Lung microvascular endothelial cell (primary cell): ENCODE measurements around the gene ABHD16B. TPM values are rescaled to one million over a fixed set of nuclear protein-coding genes. Genes with fewer than 3 reads are reported as not detected.
A peak's percentile ranks its signal among the peaks of the same experiment; 100 is the strongest.

Experiments used
- DNase-seq, 2 donors: peaks; one replicate each; pipeline versions ENCODE4 v3.0.0 to v3.0.0-alpha.2; 2010; ENCODE audit warnings: low read depth in 2 of 2
- total RNA-seq: library from RNA; depleted of rRNA; stranded (reverse); fragments of >200 nt; gene quantifications from 2 replicates; pipeline ENCODE4 v1.2.1, GENCODE V29; 2014

ABHD16B gene
- total RNA-seq, 1 donor from 2014 or later, result not detected

DNA sequence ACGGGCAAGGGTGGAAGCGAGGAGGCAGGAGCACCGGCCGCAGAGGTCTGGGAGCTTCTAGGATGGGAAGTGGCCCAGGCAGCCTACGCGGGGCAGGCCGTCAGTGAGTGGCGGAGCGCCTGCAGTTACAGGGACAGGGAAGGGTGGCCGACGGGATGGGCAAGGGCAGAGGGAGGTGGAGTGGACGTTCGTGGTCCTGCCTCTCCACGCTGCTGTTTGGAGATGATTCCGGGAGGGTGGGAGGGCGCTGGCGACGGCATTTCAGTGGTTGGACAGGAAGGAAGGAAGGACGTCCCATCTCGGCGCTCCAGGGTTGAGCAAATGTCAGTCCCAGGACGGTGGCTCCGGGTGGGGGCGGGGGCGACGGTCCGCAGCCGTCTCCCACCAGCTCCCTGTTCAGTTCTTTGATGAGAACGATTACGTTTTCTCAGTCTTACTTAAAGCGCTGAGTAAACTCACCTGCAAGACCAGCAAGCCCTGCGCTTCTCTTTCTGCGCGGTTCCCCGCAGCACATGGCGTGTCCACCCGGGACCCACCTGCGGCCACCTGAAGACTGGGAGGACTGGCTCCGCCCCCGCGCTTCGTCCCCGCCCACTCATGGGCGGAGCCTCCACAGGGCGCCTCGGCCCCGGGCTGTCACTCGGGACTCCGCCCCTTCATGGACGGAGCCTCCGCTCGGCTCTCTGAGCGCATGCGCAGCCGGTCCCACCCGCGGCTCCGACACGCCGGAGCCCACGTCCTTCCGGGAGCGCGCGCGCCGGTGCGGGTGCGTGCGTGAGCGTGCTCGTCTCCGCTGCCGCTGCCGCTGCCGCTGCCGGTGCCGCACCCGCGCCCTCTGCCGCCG lies 33.3 kb downstream of the ABHD16B start, which contains the start of gene DNAJC5:
DNAJC5 (plus strand) TSS at position 769 of the 844 bp plus-strand sequence. CDS start 33,220 bp downstream, outside the sequence.
- peak; percentile 94 to 96 for DNase-seq

DNA sequence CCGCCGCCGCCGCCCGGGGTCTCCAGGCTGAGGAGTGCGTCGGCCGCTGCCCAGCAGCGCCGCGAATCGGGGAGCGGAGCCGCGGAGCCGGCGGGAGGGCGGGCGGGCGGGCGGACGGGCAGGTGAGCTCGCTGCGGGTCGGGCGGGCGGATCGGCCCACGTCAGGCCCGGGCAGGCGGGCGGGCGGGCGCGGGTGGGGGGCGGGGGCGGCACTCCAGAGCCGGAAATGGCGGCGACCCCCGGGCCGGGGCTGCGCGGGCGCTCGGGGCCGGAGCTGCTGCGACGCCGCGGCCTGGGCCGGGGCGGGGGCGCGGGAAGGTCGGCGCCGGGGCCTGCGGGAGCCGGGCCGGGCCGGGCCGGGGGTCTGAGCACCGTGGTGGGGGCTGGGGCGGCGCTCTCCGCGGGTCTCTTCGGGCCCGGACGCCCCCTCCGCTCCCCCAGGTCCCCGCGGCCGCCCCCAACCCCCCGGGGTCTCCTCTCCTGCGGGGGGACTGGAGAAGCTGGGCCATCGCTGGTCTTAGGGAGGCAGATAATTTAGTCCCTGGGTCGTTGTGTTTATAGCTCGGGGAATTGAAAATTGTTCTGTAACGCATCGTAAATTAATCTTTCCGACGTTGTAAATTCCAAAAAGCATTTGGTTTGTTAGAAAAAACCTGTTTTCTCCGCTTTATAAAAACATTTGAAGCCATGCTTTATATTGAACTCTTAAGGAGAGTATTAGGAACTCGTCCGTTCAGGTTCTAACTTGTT lies 34.1 kb downstream of the ABHD16B start:
- DNase-seq, result no peak

DNA sequence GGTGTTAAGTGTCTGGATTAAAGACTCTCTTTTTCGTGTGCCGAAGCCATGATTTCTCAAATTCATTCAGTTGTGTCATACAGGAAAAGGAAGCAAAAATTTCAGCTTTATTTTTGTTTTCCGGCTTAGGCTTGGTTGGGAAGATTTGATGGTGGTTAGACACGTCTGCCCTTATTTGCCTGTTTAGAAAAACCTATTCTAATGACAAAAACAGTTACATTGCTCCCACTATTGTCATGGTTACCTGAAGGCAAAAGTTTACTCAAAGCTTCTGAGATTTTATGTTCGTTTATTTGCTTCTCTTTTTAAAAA lies 34.6 kb downstream of the ABHD16B start:
- DNase-seq, result peak; percentile 44 to 54

DNA sequence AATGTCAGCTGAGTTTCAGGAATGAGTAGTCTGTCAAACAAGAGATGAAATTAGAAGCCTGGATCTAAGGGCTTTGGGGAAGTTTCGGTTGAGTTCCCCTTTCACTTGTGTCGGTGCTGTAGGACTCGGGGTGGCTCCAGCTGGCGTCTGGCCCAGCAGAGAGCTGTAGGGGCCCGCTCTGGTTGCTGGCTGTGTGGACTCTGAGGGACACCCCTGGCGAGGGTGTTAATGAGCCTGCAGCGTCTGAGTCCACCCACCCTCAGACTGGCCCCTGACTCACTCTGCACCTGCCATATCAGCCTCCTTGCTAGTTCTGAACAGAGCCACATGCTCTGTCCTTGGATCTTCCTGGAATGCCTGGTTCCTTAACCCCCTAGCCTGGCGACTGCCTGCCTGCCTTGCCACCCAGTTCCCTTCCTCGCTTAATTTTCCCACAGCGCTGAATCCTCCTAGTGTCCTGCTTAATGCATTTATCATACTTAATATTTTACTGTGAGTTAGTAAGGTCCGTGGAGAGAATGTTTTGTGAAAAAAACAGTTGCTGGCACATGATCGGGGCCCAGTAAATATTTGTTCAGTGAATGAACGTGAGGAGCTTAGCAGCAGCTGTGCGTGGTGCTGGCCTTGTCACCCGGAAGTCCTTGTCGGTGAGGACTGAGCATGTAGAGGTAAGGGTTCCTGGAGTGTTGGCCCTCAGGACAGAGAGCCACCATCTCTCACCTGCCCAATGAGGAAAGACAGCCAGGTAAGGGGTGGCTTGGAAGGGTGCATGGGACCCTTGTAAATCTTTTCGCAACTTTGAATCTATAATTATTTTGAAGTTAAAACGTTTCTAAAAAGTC lies 35.2 kb downstream of the ABHD16B start:
- peak; percentile 39 for DNase-seq

- no peak for DNase-seq
Observed at GRCh38 chr20:63897978-63898561, 36.8 kb downstream of the ABHD16B start.

DNA sequence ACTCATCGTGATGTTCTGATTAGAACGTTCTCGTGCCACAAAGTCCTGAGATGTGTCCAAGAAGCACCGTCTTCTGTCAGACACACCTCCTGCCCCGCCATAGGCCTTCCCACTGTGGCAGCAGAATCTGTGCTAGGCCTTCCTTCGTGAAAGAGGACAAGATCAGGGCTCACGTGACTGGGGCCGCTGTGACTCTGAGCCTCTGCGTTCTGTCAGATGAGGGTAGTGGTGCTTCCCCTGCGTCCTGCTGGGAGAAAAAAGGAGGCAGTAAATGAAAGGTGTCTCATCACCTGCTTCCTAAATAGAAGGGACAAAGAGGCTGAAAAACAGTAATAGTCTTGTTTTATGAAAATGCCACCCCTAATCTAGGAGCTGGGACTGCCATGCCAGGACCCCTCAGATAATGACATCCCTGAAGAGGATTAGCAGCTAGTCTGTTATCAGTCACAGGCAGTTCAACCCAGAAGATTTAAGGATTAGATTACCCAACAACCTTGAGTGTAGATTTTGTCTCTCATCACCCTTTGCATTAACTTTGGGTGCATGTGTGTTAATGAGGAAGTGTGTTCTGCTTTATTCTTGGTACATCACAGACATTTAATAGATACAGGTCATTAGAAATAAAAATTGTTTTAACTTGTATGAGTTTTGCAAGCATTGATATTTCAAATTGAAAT lies 37.7 kb downstream of the ABHD16B start:
- DNase-seq, result no peak

GRCh38 chr20:63900413-63900812 lies 39.1 kb downstream of the ABHD16B start:
- DNase-seq, result no peak

- no peak for DNase-seq
Observed at GRCh38 chr20:63903796-63904561, 42.7 kb downstream of the ABHD16B start.

GRCh38 chr20:63908008-63908682 lies 46.8 kb downstream of the ABHD16B start:
- DNase-seq, result peak in 1 of 2 donors; percentile 22

GRCh38 chr20:63911176-63911575 lies 49.9 kb downstream of the ABHD16B start:
- peak in 1 of 2 donors; percentile 35 for DNase-seq

Other genes with a start within 250 kb of the ABHD16B start
- gene GMEB2, start 234.4 kb upstream of the ABHD16B start, total RNA-seq, result 5.4 and 7.3 TPM in 2 replicates
- under 0.01 and 1.1 TPM in 2 replicates for gene STMN3, start 208.1 kb upstream of the ABHD16B start, total RNA-seq
- 4.4 and 4.6 TPM in 2 replicates for gene RTEL1, start 203.2 kb upstream of the ABHD16B start, total RNA-seq
- 3.2 and 12.6 TPM in 2 replicates for gene TNFRSF6B, start 164.8 kb upstream of the ABHD16B start, total RNA-seq
- gene ARFRP1, start 153.5 kb upstream of the ABHD16B start, total RNA-seq, result 22.7 and 31.2 TPM in 2 replicates
- gene ZGPAT, start 153.5 kb upstream of the ABHD16B start, total RNA-seq, result 7.0 and 11.7 TPM in 2 replicates
- gene LIME1, start 124.8 kb upstream of the ABHD16B start, total RNA-seq, result 0.87 and 1.4 TPM in 2 replicates
- gene SLC2A4RG, start 121.7 kb upstream of the ABHD16B start, total RNA-seq, result 6.3 and 6.5 TPM in 2 replicates
- gene ZBTB46, start 30.2 kb upstream of the ABHD16B start, total RNA-seq, result 37.7 and 46.4 TPM in 2 replicates
- 96.3 and 113 TPM in 2 replicates for gene TPD52L2, start 3.8 kb downstream of the ABHD16B start, total RNA-seq
- gene DNAJC5, start 33.6 kb downstream of the ABHD16B start, total RNA-seq, result 58.4 and 68.5 TPM in 2 replicates
- gene UCKL1, start 94.9 kb downstream of the ABHD16B start, total RNA-seq, result 25.5 and 29.6 TPM in 2 replicates
- gene ZNF512B, start 108.4 kb downstream of the ABHD16B start, total RNA-seq, result 6.1 and 7.1 TPM in 2 replicates
- 3.1 and 3.2 TPM in 2 replicates for gene SAMD10, start 118.1 kb downstream of the ABHD16B start, total RNA-seq
- gene PRPF6, start 119.6 kb downstream of the ABHD16B start, total RNA-seq, result 38.8 and 54.8 TPM in 2 replicates
- gene C20orf204, start 174.7 kb downstream of the ABHD16B start, total RNA-seq, result 4.8 and 6.9 TPM in 2 replicates
- 23.8 and 29.6 TPM in 2 replicates for gene SOX18, start 188.1 kb downstream of the ABHD16B start, total RNA-seq
- 25.5 and 30.6 TPM in 2 replicates for gene TCEA2, start 201.7 kb downstream of the ABHD16B start, total RNA-seq
- 12.6 and 18.7 TPM in 2 replicates for gene RGS19, start 218.0 kb downstream of the ABHD16B start, total RNA-seq
- gene OPRL1, start 218.6 kb downstream of the ABHD16B start, total RNA-seq, result 1.7 and 3.0 TPM in 2 replicates
- 0.20 and 0.22 TPM in 2 replicates for gene LKAAEAR1, start 222.9 kb downstream of the ABHD16B start, total RNA-seq
- not detected in 2 replicates for gene NPBWR2, start 246.1 kb downstream of the ABHD16B start, total RNA-seq